Astrocyte (in vitro differentiated cells and primary cell): Measurements from ENCODE around the gene IQGAP1.

Source experiments
- CTCF ChIP-seq: IDR thresholded peaks from 2 replicates; pipeline ENCODE4 v1.5.1; 2011; ENCODE audit warnings: low read depth, mild to moderate bottlenecking, inconsistent platforms, low read length, moderate library complexity; ENCODE audit not compliant: insufficient read depth
- EZH2 ChIP-seq: IDR thresholded peaks from 2 replicates; pipeline ENCODE4 v1.6.1; 2012; ENCODE audit warnings: mild to moderate bottlenecking, low read length, inconsistent platforms; ENCODE audit not compliant: insufficient read depth

- TF ChIP-seq CTCF = no peak
- TF ChIP-seq EZH2 = no peak
Observed at GRCh38 chr15:90469723-90470122, 81.7 kb downstream of the IQGAP1 start.
